ENCODE results near the gene ZBTB7C.

The ZBTB7C gene

DNA sequence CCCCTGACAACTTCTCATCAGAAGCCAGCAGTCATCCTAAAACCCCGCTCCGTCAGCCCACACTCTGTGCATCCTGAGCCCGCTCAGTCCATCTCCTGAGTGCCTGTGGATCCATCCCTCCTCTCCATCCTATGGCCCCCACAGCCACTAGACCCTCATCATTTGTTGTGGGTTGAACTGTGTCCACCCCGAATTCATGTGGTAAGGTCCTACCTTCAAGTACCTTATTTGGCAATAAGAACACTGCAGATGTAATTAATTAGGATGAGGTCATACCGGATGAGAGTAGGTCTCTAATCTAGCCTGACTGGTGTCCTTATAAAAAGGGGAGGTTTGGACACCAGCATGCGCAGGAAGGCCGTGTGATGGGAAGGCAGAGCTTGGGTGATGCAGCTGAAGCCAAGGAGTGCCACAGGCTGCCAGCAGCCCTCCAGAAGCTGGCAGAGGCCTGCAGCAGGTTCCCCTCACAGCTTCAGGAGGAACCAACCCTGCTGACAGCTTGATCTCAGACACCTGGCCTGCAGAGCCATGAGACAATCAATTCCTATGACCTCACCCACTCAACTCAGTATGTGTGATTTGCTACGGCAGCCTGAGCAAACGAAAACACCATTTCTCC lies 192.4 kb downstream of the ZBTB7C start:
- ATAC-seq: no peak
- no peak for DNase-seq

DNA sequence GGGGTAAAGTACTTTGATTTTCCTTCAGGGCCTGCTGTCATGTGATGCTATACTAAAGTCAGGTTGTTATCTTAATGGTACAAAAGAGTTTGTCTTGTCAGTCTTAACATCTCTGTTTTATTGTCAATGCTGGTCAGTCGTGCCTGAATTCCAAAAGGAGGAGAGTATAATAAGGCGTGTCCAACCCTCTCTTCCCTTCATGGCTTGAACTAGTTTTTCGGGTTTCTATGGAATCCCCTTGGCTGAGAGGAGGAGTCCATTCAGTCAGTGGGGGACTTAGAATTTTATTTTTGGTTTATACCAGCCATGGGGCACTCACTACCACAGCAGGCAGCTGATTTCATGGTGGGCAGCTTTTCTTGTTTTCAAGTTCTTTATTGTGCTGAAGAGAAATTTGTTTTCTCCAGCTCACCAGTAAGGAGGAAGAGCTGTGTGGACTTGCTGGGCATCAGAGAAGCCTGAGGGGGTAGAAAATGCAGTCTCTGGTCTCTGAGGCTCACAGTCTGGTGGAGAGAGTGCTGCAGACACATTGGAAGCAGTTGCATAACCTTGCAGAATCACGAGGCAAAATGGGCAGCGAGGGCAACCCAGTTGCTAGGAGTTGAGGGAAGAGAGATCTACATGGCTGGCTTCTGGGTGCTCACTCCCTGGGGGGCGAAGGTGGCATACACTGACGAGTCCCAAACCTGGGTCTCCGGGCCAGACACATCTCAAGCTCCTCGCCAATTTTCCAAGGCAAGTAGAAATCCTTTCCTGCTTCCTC lies 193.1 kb downstream of the ZBTB7C start:
- DNase-seq (no peak), ATAC-seq (no peak)

DNA sequence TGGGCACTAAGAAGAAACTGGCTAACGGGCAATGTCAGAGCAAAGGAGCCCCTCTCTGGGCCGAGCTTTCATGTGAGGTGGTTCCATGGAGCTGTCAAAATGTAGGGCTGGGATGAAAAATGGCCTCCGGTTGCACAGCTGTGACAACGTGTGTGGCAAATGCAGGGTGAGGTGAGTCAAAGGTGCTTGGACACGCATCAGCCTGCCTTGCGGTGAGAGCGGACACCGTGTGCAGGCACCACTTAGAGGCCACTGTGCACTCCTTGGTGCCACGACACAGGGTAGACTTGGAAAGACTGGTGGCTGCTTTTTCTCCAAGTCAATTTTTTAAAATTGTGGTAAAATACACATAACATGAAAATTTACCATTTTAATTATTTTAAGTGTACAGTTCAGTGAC lies 195.4 kb downstream of the ZBTB7C start:
- no peak for ATAC-seq
- no peak for DNase-seq

DNA sequence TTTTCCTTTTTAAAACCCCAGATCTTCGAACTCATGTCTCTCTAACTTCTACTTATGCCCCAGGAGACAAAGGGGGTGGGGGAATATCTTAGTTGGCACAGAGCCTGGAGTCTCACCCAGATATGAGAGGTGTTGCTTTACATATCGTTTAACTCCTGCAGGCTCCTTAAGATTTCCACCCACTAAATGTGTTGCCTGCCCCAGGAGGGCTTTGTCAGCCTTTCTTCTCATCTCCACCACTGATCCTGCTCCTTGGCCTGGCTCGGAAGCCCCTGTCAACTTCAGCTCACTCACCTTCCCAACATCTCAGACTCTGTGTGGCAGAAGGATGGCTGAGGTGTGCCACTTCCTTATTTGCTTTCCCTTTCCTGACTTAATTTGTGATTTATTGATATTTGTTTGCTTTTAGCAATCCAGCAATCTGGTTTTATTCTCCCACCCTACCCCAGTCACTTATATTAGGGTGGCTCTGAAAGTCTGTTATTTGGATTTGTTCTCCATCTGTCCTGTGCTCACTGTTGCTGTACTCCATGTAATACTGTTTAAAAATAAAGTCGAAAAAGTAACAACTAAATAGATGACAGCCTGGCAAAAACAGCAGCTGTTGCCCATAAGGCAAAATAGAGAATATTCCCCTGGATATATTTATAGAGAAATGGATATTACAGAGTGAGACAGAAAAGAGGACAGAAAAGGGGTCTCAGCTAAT lies 200.6 kb downstream of the ZBTB7C start:
- ATAC-seq (no peak), DNase-seq (no peak)

DNA sequence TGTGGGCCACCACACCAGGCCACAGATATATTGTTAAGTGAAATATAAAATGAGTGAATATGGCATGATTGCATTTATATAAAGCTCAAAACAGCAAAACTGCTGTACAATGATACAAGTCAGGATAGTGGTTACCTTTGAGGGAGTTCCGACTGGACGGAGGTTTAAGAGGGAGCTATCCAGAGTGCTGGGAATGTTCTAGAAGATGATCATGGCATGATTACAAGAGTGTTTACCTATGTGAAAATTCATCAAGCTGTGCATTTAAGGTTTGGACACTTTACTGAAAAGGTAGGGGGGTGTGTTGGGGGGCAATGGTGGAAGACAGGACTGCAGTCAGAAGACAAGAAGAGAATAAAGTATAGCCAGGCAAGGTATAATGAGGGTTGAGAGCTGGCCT lies 201.4 kb downstream of the ZBTB7C start:
- no peak for DNase-seq

DNA sequence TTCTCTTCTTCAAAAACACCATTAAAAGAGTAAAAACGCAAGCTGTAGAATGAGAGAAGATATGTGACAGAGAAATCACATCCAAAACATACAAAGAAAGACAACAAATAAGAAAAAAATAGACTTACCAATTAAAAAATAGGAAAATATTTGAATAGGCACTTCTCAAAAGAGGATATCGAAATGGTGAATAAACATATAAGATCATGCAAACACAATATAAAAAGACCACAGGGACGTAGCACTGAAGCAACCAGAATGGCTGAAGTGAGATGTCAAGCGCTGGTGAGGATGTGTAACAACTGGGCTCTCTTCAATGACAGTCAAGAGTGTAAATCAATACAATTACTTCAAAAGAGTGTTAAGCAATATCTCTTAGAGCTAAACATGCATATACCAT lies 202.3 kb downstream of the ZBTB7C start:
- DNase-seq (no peak), ATAC-seq (no peak)

More for the DNA sequence above, 201.4 kb downstream of the ZBTB7C start:
- ATAC-seq: no peak

DNA sequence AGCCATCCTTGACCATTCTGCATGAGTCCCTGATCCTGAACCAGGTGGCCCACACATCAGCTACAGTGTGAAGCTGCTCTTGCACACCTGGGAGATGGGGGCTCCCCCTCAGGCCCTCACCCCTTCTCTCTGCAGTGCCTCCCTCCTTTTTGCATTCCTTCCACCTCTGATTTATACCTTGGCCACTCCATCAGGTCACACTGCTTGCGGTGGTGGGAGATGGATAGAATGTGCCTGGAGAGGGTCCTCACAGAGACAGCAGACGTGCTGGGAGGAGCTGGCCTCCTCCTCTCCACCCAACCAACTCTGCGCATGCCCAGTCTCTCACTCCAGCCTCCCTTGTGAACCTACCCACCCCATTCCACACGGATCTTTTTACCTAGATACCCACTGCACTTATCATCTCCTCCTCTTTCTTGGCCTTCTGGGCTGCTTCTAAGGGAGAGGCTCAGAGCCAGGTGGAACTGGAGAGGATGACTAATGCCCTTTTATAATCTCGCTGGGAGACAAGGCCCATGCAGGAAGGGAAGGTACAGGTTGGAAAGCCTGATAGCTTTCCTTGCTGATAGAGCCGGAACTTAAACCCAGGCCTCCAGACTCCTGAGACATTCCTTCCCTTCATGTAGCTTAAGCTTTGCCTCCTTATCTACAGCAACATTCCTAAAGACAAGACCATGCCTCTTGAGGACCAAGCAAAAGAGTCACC lies 205.1 kb downstream of the ZBTB7C start:
- ATAC-seq: no peak
- no peak for DNase-seq

DNA sequence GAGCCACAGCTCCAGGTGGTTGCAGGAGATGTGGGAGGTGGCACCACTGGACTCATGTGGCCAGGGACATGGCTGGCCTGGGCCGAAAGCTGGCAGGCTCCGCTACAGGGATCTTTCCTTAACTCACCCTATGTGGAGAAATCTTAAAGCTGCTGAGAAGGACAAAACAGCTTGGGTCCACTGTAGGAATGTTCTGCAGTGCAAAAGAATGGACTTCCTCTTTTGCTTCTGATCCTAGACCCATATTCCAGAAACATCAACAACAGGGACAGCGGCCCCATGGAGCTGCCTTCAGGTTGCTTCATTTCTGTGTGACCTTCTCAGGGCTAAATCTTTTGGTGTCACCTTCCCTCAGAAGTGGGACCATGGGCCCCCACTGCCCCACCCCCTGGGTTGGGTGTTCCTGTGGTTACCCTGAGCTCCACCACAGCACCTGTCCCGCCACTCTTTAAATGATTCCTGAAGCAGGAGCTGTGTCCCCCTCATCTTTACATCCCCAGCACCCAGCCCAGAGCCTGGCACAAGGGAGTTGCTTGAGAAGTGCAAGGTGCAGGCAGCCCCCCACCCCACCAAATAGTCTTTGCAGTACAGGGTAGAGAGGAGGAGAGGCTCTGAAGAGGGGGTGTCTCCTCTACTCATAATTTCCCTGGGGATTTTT lies 205.8 kb downstream of the ZBTB7C start:
- DNase-seq (no peak), ATAC-seq (no peak)

DNA sequence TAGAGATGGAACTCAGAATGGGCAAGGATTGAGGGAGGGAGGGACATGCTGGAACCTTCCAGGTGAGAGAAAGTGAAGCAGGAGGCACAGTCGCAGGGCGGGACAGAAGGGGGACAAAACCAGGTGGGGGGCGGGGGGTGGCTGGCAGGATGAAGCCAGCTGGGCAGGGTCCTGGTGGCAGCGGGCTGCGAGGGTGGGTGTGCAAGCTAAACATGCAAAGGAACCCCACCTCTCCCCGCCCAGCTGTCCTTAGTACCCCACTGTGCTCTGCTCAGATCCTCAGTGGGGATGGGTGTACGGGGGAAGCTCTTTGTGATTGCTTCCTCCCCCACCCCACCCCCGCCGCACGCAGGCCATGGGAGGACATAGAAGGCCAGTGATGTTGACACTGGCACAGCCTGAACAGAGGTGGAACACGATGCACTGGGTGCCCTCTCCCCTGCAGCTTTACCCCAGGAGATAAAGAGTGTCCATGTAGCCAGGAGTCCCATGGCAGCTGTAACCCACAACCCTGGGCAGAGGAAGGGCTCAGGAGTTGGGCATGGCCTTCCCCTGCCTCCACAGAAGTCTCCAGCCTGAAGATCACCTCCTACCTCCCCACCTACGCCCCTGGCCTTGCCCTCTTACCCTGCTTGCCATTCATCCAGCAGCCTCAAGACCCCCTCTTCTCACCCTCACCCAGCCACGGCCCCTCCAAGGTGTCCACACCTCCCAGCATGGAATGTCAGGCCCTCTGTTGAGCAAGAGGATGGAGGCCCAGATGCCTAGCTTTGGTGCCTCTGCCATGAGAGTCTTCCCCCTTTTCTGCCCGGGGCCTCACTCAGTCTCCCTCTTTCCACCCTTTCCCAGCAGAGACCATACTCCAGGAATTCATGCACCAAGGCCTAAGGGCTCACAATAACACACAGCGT lies 206.6 kb downstream of the ZBTB7C start:
- ATAC-seq (no peak), DNase-seq (no peak)

DNA sequence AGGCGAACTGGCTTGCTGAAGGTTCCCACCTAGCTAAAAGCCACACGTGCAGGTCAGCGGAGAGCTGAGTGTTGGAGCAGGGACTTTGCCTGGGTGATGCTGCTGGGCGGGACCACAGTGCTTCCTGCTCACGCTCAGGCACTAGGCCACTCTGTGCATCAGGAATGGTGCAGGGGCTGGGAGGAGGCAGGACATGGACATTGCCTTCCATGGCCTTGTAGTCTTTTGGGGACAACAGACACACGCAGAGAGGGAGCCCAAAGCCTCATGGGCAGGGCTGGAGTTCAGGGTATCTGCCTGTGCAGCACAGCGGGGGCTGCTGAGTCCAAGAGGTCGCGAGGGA lies 207.2 kb downstream of the ZBTB7C start:
- no peak for ATAC-seq
- no peak for DNase-seq

DNA sequence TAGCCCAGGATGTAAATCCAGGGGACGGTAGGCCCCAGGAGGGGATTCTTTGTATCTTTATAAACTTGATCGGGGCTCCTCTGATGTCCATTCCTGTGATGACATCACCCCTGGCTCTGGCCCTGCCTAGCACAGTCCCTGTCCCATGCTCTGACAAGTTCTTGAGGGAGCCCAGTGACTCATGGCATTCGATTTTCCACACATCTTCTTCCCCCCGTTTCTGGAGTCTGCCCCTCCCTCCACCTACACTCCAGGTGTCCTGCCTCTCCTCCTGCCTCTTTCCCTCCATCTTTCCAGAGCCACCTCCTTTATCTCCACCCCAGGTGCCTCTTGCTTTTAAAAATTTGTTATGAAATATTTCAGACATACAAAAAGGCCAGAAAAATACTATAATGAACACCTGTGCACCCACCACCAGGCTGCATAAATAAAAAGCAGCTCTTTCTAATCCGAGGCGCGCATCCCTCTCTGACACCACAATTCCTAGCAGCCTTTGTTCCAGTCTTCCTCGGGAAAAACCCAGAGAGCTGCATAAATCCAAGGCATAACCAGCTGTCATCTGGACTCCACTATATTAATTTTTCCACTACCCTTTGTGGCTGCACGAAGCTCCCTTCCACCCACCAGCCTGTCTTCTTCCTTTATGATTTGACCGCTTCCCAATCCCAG lies 207.7 kb downstream of the ZBTB7C start:
- no peak for DNase-seq

DNA sequence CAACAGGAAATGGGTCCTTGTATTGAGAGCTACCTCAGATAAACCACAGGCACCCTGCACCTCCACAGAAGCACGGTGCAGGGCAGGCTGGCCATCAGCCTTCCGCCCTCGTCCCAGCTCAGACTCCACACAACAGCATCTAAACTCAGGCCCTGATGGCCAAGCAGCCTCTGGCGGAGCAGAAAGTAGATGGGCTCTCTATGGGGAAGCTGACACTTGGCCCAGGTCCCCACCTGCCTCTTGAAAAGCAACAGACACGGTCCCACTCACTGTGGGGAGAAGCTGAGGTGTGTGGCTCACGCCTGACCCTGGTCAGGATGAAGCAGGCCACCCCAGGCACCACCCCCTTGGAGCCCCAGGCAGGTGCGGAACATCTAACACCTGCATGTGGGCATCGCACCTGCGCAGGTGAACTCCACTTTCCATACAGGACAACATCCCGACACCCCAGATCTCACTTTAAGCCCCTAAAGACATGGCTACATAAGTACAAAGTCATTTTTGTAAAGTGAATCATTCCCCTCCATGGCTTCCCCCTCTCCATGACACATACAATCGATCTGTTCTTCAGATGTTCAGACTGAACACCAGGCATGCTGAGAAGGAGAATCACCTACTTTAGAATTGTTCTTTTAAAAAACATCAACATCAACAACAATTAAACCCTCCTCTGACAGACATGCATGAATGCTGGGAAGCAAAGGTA lies 208.4 kb downstream of the ZBTB7C start:
- DNase-seq (no peak), ATAC-seq (no peak)

More for the DNA sequence above, 207.7 kb downstream of the ZBTB7C start:
- ATAC-seq: no peak

DNA sequence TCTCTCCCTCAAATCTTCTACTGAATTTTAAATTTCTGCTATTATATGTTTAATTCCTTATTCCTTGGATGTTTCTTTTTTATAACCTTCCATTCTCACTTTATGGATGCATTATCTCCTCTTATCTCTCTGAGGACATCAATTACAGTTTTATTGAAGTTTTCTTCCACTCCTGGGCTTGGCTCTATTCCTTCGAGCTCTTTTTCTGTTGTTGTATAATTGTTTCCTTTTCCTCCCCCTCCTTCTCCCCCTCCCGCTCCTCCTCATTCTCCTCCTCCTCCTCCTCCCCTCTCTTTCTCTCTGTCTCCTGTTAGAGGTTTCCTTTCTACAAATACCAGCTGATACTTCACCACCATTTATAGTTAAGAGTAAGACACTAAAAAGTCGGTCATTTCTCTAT lies 209.8 kb downstream of the ZBTB7C start:
- no peak for ATAC-seq
- DNase-seq: no peak

DNA sequence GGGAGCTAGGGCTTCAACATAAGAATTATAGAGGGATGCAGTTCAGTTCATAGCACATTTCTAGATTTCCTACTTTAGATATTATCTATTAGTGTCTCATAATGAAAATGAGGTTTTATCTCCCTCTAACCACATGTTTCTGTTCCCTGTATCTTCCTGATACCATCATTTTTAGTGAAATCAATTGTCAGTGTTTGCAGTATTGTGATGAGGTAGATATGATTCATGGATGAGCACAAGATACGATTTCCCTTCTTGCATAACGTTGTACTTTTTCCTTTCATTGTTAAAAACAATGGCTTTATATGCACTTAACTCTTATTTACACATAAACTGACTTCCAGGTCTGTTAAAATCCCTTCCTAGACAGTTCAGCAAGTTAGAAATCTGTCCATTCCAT lies 211.4 kb downstream of the ZBTB7C start:
- ATAC-seq: no peak
- DNase-seq: no peak

DNA sequence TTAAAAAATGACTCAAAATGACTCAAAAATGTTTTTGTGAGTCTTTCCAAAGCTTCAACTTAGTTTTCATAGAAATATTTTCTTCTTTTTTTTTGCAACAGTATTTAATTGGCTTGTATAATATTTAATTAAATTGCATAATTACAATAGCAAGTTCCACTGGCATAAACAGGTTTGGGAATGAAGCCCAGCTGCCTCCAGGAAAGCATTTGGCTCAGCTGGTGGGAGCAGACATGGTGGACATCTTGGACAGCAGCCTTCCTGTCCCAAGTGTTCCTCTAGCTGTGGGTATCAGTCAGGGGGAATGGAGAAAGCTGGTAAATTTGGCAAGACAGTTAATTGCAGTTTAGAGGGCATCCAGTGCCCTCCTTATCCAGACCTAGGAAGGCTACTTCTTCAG lies 213.4 kb downstream of the ZBTB7C start:
- ATAC-seq (no peak), DNase-seq (no peak)

DNA sequence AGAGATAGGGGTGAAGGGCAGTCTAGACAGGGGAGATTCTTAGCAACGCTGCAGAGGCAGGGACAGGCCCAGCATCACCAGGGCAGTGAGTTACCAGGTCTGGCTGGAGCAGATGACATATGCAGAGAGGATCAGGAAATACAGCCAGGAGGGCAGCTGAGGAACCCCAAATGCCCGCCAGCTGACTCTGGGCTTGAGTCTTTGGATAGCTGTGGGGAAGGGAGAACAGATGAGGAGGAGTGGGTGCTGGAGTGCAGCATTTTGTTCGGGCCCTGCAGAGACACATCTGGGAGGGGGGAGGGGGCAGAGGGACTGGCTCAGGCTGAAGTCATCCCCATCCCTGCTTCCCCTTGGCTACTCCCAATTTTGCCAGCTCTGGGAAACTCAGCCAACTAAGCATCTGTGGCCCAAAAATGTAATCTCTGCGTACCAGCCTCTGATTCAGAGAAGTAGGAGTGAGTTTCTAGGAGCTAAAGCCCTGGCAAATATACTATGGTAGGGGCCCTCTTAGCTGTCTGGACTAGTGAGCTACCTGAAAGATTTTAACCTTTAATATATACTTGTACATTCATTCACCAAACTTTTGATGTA lies 214.5 kb downstream of the ZBTB7C start:
- ATAC-seq: no peak
- no peak for DNase-seq

DNA sequence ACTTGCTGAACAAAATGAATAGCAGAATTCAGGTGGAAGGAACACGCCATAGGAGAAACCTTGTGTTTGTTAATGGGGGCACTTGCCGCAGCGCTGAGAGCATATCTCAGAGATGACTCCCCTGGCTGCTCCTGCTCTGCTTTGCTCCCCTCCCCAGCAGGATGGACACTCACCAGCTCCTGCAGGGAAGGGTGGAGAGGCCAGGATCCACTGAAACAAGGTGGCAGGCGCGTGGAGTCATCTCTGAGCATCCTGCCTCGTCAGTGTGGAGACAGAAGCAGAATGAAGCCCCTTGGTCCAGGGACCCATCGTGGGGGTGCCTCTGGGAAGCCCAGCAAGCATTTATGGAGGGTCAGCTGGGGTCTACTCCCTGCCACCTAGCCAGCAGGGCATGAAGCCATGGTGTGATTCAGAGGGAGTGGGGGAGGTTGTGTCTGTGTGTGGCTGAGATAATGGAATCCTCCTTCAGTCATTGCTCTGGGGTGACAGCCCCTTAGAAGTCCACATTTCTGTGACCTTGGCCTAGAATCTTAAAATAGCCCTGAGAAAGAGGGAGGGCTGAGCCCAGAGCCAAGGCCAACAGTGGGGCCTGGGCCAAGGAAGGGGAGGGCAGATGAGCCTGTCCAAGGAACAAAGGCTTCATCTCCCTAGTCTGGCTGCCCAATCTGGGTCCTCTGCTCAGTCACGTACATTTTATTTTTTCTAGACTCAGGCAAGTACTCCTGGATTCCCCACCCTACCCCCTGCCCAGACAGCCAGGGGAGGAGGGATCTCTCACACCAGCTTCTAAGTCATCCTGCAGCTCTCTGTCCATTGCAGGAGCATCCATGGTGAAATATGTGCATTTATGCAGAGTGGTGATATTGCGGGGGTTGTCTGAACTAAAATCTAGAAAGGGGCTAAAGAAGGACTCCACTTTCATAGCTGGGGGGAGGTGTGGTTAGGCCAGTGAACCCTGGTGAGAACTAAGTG lies 215.4 kb downstream of the ZBTB7C start:
- DNase-seq: no peak
- no peak for ATAC-seq

DNA sequence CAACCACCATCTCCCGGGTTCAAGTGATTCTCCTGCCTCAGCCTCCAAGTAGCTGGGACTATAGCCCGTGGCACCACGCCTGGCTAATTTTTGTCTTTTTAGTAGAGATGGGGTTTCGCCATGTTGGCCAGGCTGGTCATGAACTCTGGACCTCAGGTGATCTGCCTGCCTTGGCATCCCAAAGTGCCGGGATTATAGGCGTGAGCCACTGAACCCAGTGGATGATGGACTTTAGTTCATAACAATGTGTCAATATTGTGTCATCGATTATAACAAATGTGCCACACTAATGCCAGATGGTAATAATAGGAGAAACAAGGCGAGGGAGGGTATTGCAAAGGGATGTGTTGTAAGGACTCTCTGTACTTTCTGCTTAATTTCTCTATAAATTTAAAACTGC lies 216.6 kb downstream of the ZBTB7C start:
- ATAC-seq (no peak), DNase-seq (no peak)

Data from stimulated activated naive CD8-positive, alpha-beta T cell treated with anti-CD3 and anti-CD28 coated beads, Interleukin-15, Interleukin-2, amounts not matched to agents 100 U/mL and 50 U/mL, for 24 hours (primary cell).